Measurements from ENCODE around the gene SMCO2. TPM values are rescaled to one million over a fixed set of nuclear protein-coding genes. Genes with fewer than 3 reads are reported as not detected.

SMCO2 gene
- total and polyA plus RNA-seq, 2 of the 8 experiments (the other 6 are each of a cell fraction or from before 2014, with no cell fraction given), result 0.24 to 0.80 TPM

GRCh38 chr12:27456618-27457017 is 10.1 kb downstream of the SMCO2 start:
- Histone ChIP-seq H2BK12ac (ENCODE audit: low read depth, low read length) (no peak overlapping the region), H3K23ac (ENCODE audit: insufficient read length) (no peak overlapping the region), H2BK120ac (replicated peaks; ENCODE audit: low read depth, low read length) (no peak overlapping the region), H3K4me2 (ENCODE audit: insufficient read depth in 1 of 2, low read depth in 2 of 2, low read length in 2 of 2) (no peak overlapping the region), H2BK20ac (ENCODE audit: low read length) (no peak overlapping the region), H3K23me2 (ENCODE audit: low read depth, low read length) (no peaks in the 10 kb centered on the region), H3K79me2 (ENCODE audit: control insufficient read depth in 1 of 2, insufficient read depth in 2 of 2, low read length in 2 of 2) (no peaks in the 10 kb centered on the region), H2AK5ac (ENCODE audit: low read depth, low read length) (no peak overlapping the region), H3K79me1 (ENCODE audit: low read depth, low read length) (no peaks in the 10 kb centered on the region), H3K36me3 (ENCODE audit: control insufficient read depth in 2 of 4, insufficient read depth in 4 of 4, low read length in 3 of 4) (no peaks in the 10 kb centered on the region), H3K27ac (ENCODE audit: low read depth, low read length) (no peak overlapping the region), H2AFZ (ENCODE audit: low read length) (no peak overlapping the region), H2BK15ac (ENCODE audit: low read length) (no peak overlapping the region), H3K56ac (replicated peaks; ENCODE audit: insufficient read length, low read depth, low read length) (no peak overlapping the region), H3K9ac (replicated peaks in 1 of 4; ENCODE audit: extremely low read depth in 1 of 4, low read depth in 3 of 4, low read length in 3 of 4) (no peak overlapping the region), H4K20me1 (replicated peaks in 1 of 2; ENCODE audit: control insufficient read depth in 1 of 2, insufficient read depth in 2 of 2, low read length in 2 of 2) (no peaks in the 10 kb centered on the region), H3K14ac (ENCODE audit: insufficient read length) (no peak overlapping the region), H3K27me3 (replicated peaks in 1 of 4; ENCODE audit: control insufficient read depth in 3 of 4, extremely low read depth in 1 of 4, insufficient read depth in 3 of 4, low read length in 3 of 4) (no peaks in the 10 kb centered on the region), H3K18ac (ENCODE audit: extremely low read depth, low read length) (no peak overlapping the region), H3K4ac (replicated peaks; ENCODE audit: insufficient read length, low read depth, low read length) (no peak overlapping the region), H3K4me3 (ENCODE audit: extremely low read depth in 1 of 4, insufficient read depth in 2 of 4, low read depth in 3 of 4, low read length in 4 of 4) (no peak overlapping the region), H3K4me1 (replicated peaks in 1 of 4; ENCODE audit: control insufficient read depth in 3 of 4, insufficient read depth in 4 of 4, low read length in 3 of 4) (no peaks in the 10 kb centered on the region), H3K9me3 (ENCODE audit: insufficient read depth in 2 of 2, low read depth in 1 of 2, low read length in 1 of 2) (no peaks in the 10 kb centered on the region), H4K5ac (ENCODE audit: insufficient read length, low read depth, low read length) (no peak overlapping the region), H4K91ac (replicated peaks; ENCODE audit: insufficient read length, low read length) (no peak overlapping the region), H2BK5ac (ENCODE audit: low read depth, low read length) (no peak overlapping the region), H4K8ac (ENCODE audit: extremely low read depth, insufficient read depth, low read length) (no peak overlapping the region)
- TF ChIP-seq CREB1 (IDR thresholded peaks at IDR 0.05), result no peak
- TF ChIP-seq, protein P1, sequence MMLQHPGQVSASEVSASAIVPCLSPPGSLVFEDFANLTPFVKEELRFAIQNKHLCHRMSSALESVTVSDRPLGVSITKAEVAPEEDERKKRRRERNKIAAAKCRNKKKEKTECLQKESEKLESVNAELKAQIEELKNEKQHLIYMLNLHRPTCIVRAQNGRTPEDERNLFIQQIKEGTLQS (IDR thresholded peaks at IDR 0.05; ENCODE audit: insufficient read depth, low read depth, low read length), result no peak
- no peak for TF ChIP-seq POU5F1 (IDR thresholded peaks at IDR 0.05; ENCODE audit: low read depth, low read length)
- TF ChIP-seq MAX (IDR thresholded peaks at IDR 0.05), result no peak
- TF ChIP-seq SRF (IDR thresholded peaks at IDR 0.05; ENCODE audit: low read depth, low read length), result no peak
- FAIRE-seq (no peak), DNase-seq (ENCODE audit: low read depth in 1 of 2, low spot score in 2 of 2) (no peak)
- POLR2A ChIA-PET (ENCODE audit: partially characterized antibody), result no interaction called here
- CTCF ChIA-PET (ENCODE audit: partially characterized antibody), result no interaction called here
- 96% methylated on average over 3 of the region's 3 CpGs; no CpG with 5 or more reads in 1 of the 2 experiments for WGBS, 2 experiments (ENCODE audit: extremely low coverage in 1 of 2, insufficient coverage in 1 of 2, insufficient read length in 1 of 2, insufficient replicate concordance in 2 of 2, low coverage in 1 of 2, low lambda C conversion rate in 2 of 2, missing lambda C conversion rate in 1 of 2)

All from H1 (cell line).